Renal cortex interstitium (tissue), 15 donors: ENCODE data around the gene FOXQ1. TPM values are rescaled to one million over a fixed set of nuclear protein-coding genes. Genes with fewer than 3 reads are reported as not detected.

Source experiments
- DNase-seq, 11 donors: peaks; one replicate each; pipeline ENCODE4 v3.0.0-alpha.2; 2013; ENCODE audit warnings: low read depth in 9 of 11, low spot score in 4 of 11; ENCODE audit errors: extremely low read depth in 1 of 11
- long read RNA-seq, 16 experiments: transcript quantifications; one replicate each; lab custom pipeline, GENCODE V29; 2026
- polyA plus RNA-seq, 3 donors: library from polyadenylated mRNA; unstranded; fragments of 120-200 nt; gene quantifications; one replicate each; pipeline ENCODE4 v1.2.1, GENCODE V29; 2013; ENCODE audit not compliant: insufficient read length in 3 of 3

Gene FOXQ1, protein sequence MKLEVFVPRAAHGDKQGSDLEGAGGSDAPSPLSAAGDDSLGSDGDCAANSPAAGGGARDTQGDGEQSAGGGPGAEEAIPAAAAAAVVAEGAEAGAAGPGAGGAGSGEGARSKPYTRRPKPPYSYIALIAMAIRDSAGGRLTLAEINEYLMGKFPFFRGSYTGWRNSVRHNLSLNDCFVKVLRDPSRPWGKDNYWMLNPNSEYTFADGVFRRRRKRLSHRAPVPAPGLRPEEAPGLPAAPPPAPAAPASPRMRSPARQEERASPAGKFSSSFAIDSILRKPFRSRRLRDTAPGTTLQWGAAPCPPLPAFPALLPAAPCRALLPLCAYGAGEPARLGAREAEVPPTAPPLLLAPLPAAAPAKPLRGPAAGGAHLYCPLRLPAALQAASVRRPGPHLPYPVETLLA
- polyA plus RNA-seq, result 10 to 100 TPM in 2 of 3 donors, 1 to 10 TPM in 1; 10.0 to 11.9 (median 11.8) TPM
- long read RNA-seq, donor 1, transcript FOXQ1-201 (1 exons, 2,309 nt), result major isoform, 15 of 15 reads
- long read RNA-seq, donor 1, partial matches to known transcripts, result 0 of 15 reads
- long read RNA-seq, donor 1, other reads (novel, unspliced or antisense), result 0 of 15 reads
- long read RNA-seq, donor 2, transcript FOXQ1-201 (1 exons, 2,309 nt), result major isoform, 19 of 19 reads
- long read RNA-seq, donor 2, partial matches to known transcripts, result 0 of 19 reads
- long read RNA-seq, donor 2, other reads (novel, unspliced or antisense), result 0 of 19 reads
- long read RNA-seq, donor 3, transcript FOXQ1-201 (1 exons, 2,309 nt), result major isoform, 14 of 14 reads
- long read RNA-seq, donor 3, partial matches to known transcripts, result 0 of 14 reads
- long read RNA-seq, donor 3, other reads (novel, unspliced or antisense), result 0 of 14 reads
- long read RNA-seq, donor 4, transcript FOXQ1-201 (1 exons, 2,309 nt), result major isoform, 8 of 8 reads
- long read RNA-seq, donor 4, partial matches to known transcripts, result 0 of 8 reads
- long read RNA-seq, donor 4, other reads (novel, unspliced or antisense), result 0 of 8 reads
- long read RNA-seq, donor 5, result 0 reads
- long read RNA-seq, donor 6, transcript FOXQ1-201 (1 exons, 2,309 nt), result major isoform, 14 of 14 reads
- long read RNA-seq, donor 6, partial matches to known transcripts, result 0 of 14 reads
- long read RNA-seq, donor 6, other reads (novel, unspliced or antisense), result 0 of 14 reads
- long read RNA-seq, donor 7, transcript FOXQ1-201 (1 exons, 2,309 nt), result major isoform, 14 of 14 reads
- long read RNA-seq, donor 7, partial matches to known transcripts, result 0 of 14 reads
- long read RNA-seq, donor 7, other reads (novel, unspliced or antisense), result 0 of 14 reads
- long read RNA-seq, donor 8, result 0 reads
- long read RNA-seq, donor 9, transcript FOXQ1-201 (1 exons, 2,309 nt), result major isoform, 15 of 15 reads
- long read RNA-seq, donor 9, partial matches to known transcripts, result 0 of 15 reads
- long read RNA-seq, donor 9, other reads (novel, unspliced or antisense), result 0 of 15 reads
- long read RNA-seq, donor 10, transcript FOXQ1-201 (1 exons, 2,309 nt), result major isoform, 11 of 11 reads
- long read RNA-seq, donor 10, partial matches to known transcripts, result 0 of 11 reads
- long read RNA-seq, donor 10, other reads (novel, unspliced or antisense), result 0 of 11 reads
- long read RNA-seq, donor 11, transcript FOXQ1-201 (1 exons, 2,309 nt), result major isoform, 8 of 8 reads
- long read RNA-seq, donor 11, partial matches to known transcripts, result 0 of 8 reads
- long read RNA-seq, donor 11, other reads (novel, unspliced or antisense), result 0 of 8 reads
- long read RNA-seq, donor 12, transcript FOXQ1-201 (1 exons, 2,309 nt), result major isoform, 5 of 5 reads
- long read RNA-seq, donor 12, partial matches to known transcripts, result 0 of 5 reads
- long read RNA-seq, donor 12, other reads (novel, unspliced or antisense), result 0 of 5 reads
- long read RNA-seq, donor 13, result 0 reads
- long read RNA-seq, donor 14, transcript FOXQ1-201 (1 exons, 2,309 nt), result major isoform, 14 of 14 reads
- long read RNA-seq, donor 14, partial matches to known transcripts, result 0 of 14 reads
- long read RNA-seq, donor 14, other reads (novel, unspliced or antisense), result 0 of 14 reads
- long read RNA-seq, donor 15, transcript FOXQ1-201 (1 exons, 2,309 nt), result major isoform, 6 of 6 reads
- long read RNA-seq, donor 15, partial matches to known transcripts, result 0 of 6 reads
- long read RNA-seq, donor 15, other reads (novel, unspliced or antisense), result 0 of 6 reads
- long read RNA-seq, donor 16, transcript FOXQ1-201 (1 exons, 2,309 nt), result major isoform, 19 of 19 reads
- long read RNA-seq, donor 16, partial matches to known transcripts, result 0 of 19 reads
- long read RNA-seq, donor 16, other reads (novel, unspliced or antisense), result 0 of 19 reads

DNA sequence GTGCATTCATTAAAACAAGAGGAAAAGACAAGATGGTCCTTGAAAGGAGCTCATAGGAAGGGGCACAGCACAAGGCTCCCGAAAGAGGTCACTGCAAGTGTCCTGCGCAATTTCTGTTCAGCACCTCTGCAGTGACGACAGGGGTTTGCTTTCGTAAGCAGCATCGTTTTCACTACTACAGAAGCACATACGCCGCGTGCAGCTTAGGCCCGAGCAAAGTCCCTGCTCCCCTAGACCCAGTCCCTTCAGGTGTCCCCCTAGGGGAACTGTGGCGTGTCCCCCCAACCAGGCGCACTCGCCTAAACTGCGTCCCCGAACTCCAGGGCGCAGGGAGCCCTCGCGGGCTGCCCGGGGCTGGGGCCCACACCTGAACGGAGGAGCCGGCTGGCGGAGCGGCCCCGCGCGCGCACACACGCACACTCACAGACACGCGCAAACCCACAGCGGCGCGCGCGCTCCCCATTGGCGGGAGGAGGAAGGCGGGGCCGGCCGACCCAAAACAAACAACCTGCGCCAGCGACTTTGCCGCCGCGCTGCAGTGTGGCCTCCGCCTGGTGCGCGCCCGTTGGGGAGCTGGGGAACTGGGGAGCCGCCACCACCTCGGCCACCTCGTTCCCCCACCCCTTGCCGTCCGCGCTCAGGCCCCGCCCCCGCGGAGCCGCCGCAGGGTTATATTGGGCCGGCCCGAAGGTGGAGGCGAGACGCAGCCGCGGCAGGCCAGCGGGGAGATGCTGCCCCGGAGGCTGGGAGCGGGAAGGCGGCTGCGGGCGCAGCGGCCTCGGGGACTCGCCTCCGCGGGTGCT, at the start of gene FOXQ1:
Gene FOXQ1 (plus strand): TSS at position 699 of the 803 bp plus-strand sequence. CDS start 607 bp downstream, outside the sequence.
- DNase-seq, result peak in 1 of 11 donors; percentile 31

DNA sequence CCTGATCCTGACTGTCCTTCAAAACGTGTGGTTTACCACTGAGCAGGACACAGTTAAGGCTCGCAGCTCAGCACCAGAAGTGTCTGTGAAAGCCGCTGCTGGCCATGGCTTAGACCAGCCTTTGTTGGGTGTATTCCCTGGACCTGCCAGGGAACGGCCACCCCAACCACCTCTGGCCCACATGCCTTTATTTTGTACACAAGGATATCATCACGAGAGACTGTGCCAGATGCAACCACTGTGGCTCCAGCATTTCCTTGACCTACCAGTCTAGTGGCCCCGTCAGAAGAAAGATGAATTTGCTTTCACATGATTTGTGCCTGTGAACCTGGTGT, 49.2 kb upstream of the FOXQ1 start:
- no peak for DNase-seq

GRCh38 chr6:1263039-1263849, 48.7 kb upstream of the FOXQ1 start:
- no peak for DNase-seq

DNA sequence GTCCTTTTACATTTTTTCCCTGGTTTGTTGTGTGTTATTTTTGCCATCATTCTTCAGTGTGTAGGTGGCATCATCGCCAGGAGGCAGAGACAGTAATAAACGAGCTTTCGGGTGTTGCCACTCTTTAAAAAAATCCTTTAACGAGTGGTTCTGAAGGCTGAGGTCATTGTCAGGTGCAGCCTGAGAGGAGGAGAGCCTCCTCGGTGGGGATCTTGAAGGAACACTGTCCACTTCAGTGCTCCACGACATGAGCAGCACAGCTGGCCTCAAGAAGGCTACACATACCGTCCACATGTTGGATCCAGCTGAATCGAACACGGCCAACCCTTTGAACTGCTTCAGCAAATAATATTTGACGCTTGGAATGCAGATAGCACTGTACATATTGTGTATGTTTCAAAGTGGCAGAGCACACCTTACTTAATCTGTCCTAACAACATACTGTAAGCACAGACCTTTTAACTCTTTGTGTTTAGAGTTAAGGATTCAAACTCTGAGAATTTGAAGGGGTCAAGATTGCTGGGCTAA, 48.0 kb upstream of the FOXQ1 start:
- no peak for DNase-seq

GRCh38 chr6:1264619-1265445, 47.1 kb upstream of the FOXQ1 start:
- no peak for DNase-seq

- DNase-seq, result no peak
Observed at GRCh38 chr6:1266686-1267056, 45.2 kb upstream of the FOXQ1 start.

DNA sequence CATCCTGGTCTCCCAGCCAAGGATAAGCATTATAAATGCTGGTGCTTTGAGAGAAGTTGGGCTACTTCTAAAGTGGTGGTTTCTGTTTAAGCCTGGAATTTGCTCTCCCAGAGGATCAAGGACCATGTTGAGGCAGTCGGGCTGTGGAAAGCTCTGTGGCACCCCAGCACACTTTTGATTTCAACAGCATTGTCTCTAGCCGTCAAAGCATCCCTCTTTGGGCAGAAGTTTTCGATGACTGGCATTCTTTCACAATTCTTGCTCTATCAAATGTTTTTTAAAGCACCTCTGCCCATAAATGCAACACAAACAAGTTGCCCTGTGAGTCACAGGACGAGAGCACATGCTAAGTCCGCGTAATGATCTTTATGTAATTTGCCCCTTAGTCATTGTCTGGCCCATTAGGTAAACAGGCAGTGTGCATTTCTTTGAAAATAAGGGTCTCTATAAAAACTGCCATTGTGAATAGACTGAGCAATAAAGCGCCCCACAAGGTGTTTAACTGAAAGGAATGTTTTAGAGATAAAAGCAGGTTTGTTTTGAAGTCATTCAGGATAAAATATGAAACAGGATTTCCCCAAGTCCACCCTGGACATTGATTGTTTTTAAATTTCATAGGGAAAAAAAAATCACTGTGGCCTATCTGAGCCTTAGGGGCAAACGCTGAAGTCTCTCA, 44.7 kb upstream of the FOXQ1 start:
- no peak for DNase-seq

GRCh38 chr6:1267790-1268762, 43.8 kb upstream of the FOXQ1 start:
- DNase-seq, result no peak

- DNase-seq, result no peak
Observed at GRCh38 chr6:1271071-1271763, 40.7 kb upstream of the FOXQ1 start.

DNA sequence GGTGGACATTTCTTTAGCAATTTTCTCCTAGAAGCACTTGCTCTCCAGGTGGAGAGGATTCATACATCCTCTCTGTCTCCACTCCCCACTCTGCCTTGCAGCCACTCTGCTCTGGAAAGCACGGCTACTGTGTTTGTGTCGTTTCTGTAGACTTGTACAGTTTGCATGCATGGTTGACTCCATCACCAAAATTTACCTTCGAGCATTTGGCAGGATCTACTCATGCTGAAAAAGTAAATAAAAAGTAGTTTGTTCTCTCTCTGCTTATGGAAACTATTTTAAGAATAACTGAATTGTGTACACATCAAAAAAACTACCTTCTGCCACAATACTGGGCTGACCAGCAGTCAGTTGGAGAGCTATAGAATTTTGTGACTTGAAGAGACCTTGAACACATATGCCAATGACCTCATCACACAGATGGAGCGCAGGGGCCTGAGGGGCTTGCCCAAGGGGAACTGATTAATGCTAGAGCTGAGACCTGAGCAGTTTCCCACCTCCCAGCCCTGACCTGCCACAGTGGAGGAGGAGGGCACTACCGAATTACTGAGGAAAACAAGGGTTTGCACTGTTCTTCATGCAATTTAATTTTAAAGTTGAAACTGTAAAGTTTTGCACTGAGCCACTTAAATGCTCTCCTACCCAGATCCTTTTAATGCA, 33.7 kb upstream of the FOXQ1 start:
- peak in 2 of 11 donors; percentile 18 to 23 for DNase-seq

GRCh38 chr6:1279065-1279464, 32.8 kb upstream of the FOXQ1 start:
- DNase-seq, result no peak
